H1 (cell line): ENCODE results near the gene POLR2L. TPM values are rescaled to one million over a fixed set of nuclear protein-coding genes. Genes with fewer than 3 reads are reported as not detected.

Source experiments
- BRCA1 ChIP-seq: IDR thresholded peaks from 2 replicates; pipeline ENCODE4 v1.6.1; 2012; ENCODE audit warnings: low read depth, low read length, improper control_type of control experiment
- CHD1 ChIP-seq: IDR thresholded peaks from 2 replicates; pipeline ENCODE4 v1.6.1; 2012; ENCODE audit warnings: low read depth, low read length, improper control_type of control experiment
- EZH2 ChIP-seq: fragments of 200-600 bp; sonication (generic); IDR thresholded peaks from 2 replicates; pipeline ENCODE4 v1.7.1; 2012; ENCODE audit warnings: low read depth, mild to moderate bottlenecking, moderate library complexity, low read length, inconsistent platforms; ENCODE audit not compliant: severe bottlenecking
- HDAC6 ChIP-seq: IDR thresholded peaks from one replicate; pipeline ENCODE4 v1.7.1; 2012; ENCODE audit warnings: low read depth, mild to moderate bottlenecking, inconsistent platforms, low read length, moderate library complexity
- JUN ChIP-seq: IDR thresholded peaks from 2 replicates; pipeline ENCODE4 v1.6.1; 2011; ENCODE audit warnings: low read depth, mild to moderate bottlenecking, improper control_type of control experiment, low read length
- KDM1A ChIP-seq: fragments of 200-600, 300-600 bp; sonication (generic); IDR thresholded peaks from 2 replicates; pipeline ENCODE4 v1.7.1; 2016; ENCODE audit warnings: mild to moderate bottlenecking, low read length, borderline replicate concordance
- RBBP5 ChIP-seq: IDR thresholded peaks from 2 replicates; pipeline ENCODE4 v1.7.1; 2012; ENCODE audit warnings: low read depth, mild to moderate bottlenecking, inconsistent platforms, low read length, moderate library complexity, borderline replicate concordance
- SP2 ChIP-seq: IDR thresholded peaks from 2 replicates; pipeline ENCODE4 v1.6.1; 2012; ENCODE audit warnings: mild to moderate bottlenecking, low read length, inconsistent platforms
- SUZ12 ChIP-seq: fragments of 200-600 bp; sonication (generic); IDR thresholded peaks from 2 replicates; pipeline ENCODE4 v1.6.1; 2012; ENCODE audit warnings: mild to moderate bottlenecking, inconsistent platforms, low read length, moderate library complexity, mixed read lengths
- TAF7 ChIP-seq: optimal IDR thresholded peaks from 2 replicates; pipeline ENCODE3; 2011; ENCODE audit warnings: low read depth, mild to moderate bottlenecking, inconsistent platforms, low read length, moderate library complexity, borderline replicate concordance
- polyA plus RNA-seq, 7 experiments: library from polyadenylated mRNA; depleted of rRNA in 3 of 7; stranded (reverse) in 5 of 7; unstranded in 2 of 7; fragments of >200 nt in 5 of 7; fragments of 200-250 nt in 2 of 7; gene quantifications; 1 replicate in 5 of 7; 2 replicates in 1 of 7; 4 replicates in 1 of 7; pipeline versions ENCODE4 v1.2.1 to v1.2.3, GENCODE V29; 2011 to 2013; ENCODE audit warnings: missing spikeins in 2 of 7, mixed read lengths in 2 of 7
- total RNA-seq: library from RNA; stranded (reverse); fragmentation: NEBNext Ultra II Directional; extraction: Animal tissue kit (Norgen Biotek cat#: 25700); gene quantifications from 2 replicates; pipeline ENCODE4 v1.2.1, GENCODE V29; 2021

Gene POLR2L
- total and polyA plus RNA-seq, 2 of the 8 experiments (the other 6 are each of a cell fraction or from before 2014, with no cell fraction given) = 140 to 151 TPM

DNA sequence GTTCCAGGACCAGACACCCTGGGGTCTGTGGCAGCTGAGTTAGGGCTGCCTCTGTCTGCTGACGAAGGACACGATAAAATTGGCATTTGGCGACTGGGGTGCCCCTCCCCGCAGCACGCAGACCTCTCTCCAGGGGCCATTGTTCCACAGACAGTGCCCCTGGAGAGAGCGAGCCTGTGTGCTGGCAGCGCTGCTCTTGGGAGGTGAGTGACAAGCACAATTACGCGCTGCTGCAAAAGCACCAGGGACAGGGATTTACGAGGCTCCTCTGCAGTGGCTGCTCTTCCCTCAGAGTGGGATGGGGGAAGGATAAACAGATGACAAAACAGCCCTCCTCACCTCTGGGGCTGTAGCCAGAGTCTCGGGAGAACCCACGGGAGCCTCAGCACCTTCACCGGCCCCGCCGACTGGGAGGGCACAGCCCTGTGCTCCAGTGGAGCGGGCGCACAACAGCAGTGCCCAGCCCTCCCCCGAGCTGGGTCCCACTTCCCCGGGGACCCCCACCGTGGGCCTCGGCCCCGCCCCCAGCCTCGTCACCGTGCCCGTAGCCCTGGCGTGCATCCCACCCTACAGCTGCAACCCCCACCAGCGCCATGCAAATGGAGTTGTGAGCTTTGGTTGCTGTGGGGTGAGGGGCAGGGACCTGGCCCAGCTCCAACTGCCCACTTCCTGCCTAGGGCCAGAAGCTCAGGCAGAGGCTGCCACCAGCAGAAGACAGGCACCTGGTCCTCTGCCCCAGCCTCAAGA, 48.6 kb upstream of the POLR2L start (continued):
- TF ChIP-seq KDM1A (no peak), HDAC6 (no peak), TAF7 (no peak), SUZ12 (no peak), EZH2 (no peak), SP2 (no peak), RBBP5 (no peak), BRCA1 (no peak), CHD1 (no peak), JUN (no peak)
